ENCODE measurements around the gene ZIC5. TPM values are rescaled to one million over a fixed set of nuclear protein-coding genes. Genes with fewer than 3 reads are reported as not detected.
A peak's percentile ranks its signal among the peaks of the same experiment; 100 is the strongest.

The ZIC5 gene
- total and polyA plus RNA-seq, 2 of the 13 experiments (the other 11 are each of a cell fraction or from before 2014, with no cell fraction given): 0.02 to 0.07 TPM

DNA sequence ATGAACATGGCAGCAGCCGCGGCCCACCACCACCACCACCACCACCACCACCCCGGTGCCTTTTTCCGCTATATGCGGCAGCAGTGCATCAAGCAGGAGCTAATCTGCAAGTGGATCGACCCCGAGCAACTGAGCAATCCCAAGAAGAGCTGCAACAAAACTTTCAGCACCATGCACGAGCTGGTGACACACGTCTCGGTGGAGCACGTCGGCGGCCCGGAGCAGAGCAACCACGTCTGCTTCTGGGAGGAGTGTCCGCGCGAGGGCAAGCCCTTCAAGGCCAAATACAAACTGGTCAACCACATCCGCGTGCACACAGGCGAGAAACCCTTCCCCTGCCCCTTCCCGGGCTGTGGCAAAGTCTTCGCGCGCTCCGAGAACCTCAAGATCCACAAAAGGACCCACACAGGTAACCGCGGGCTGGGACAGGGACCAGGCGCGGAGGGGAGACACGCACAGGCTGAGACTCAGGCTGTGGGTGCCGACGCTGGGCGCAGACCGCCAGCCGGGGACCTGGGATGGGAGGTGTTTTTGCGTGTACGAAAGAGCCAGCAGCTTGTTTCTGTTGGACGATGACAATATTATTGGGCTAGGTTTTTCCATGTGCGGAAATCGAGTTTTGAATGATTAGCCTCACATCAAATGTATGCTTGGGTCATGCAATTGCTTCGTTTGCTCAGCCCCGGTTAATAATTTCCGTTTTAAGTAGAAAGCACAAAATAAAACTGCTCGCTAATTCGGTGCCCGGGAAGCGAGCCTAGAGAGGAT is 11.3 kb upstream of the ZIC5 start:
- Histone ChIP-seq H3K4me3 (replicated peaks in 1 of 3; ENCODE audit: insufficient read depth in 1 of 3, low read depth in 2 of 3, low read length in 3 of 3) (peak overlapping the region in 2 of 3 experiments; percentile 32 to 73; a peak in 4 of 6 replicates), H3K79me2 (ENCODE audit: insufficient read depth, low read length) (no peaks in the 10 kb centered on the region), H3K27ac (ENCODE audit: extremely low read length, insufficient read depth, low read length) (no peak overlapping the region), H3K9me3 (ENCODE audit: low read length) (no peaks in the 10 kb centered on the region), H4K20me1 (ENCODE audit: insufficient read depth, low read length) (no peaks in the 10 kb centered on the region), H3K9ac (ENCODE audit: insufficient read depth, low read depth, low read length) (no peak overlapping the region), H2AFZ (ENCODE audit: low read length) (no peak overlapping the region), H3K27me3 (ENCODE audit: control insufficient read depth in 1 of 2, insufficient read depth in 2 of 2, low read length in 2 of 2) (peaks cover 7 to 54% of the 10 kb centered on the region in 2 experiments; a peak in 4 of 5 replicates), H3K4me2 (ENCODE audit: low read depth, low read length) (peak overlapping the region; percentile 84), H3K36me3 (replicated peaks in 1 of 2; ENCODE audit: control insufficient read depth in 1 of 2, insufficient read depth in 2 of 2, low read length in 2 of 2) (no peaks in the 10 kb centered on the region), H3K4me1 (ENCODE audit: insufficient read depth, low read length) (peaks cover 28% of the 10 kb centered on the region)
- TF ChIP-seq, protein P1, sequence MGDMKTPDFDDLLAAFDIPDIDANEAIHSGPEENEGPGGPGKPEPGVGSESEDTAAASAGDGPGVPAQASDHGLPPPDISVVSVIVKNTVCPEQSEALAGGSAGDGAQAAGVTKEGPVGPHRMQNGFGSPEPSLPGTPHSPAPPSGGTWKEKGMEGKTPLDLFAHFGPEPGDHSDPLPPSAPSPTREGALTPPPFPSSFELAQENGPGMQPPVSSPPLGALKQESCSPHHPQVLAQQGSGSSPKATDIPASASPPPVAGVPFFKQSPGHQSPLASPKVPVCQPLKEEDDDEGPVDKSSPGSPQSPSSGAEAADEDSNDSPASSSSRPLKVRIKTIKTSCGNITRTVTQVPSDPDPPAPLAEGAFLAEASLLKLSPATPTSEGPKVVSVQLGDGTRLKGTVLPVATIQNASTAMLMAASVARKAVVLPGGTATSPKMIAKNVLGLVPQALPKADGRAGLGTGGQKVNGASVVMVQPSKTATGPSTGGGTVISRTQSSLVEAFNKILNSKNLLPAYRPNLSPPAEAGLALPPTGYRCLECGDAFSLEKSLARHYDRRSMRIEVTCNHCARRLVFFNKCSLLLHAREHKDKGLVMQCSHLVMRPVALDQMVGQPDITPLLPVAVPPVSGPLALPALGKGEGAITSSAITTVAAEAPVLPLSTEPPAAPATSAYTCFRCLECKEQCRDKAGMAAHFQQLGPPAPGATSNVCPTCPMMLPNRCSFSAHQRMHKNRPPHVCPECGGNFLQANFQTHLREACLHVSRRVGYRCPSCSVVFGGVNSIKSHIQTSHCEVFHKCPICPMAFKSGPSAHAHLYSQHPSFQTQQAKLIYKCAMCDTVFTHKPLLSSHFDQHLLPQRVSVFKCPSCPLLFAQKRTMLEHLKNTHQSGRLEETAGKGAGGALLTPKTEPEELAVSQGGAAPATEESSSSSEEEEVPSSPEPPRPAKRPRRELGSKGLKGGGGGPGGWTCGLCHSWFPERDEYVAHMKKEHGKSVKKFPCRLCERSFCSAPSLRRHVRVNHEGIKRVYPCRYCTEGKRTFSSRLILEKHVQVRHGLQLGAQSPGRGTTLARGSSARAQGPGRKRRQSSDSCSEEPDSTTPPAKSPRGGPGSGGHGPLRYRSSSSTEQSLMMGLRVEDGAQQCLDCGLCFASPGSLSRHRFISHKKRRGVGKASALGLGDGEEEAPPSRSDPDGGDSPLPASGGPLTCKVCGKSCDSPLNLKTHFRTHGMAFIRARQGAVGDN (CRISPR knock-in tag; IDR thresholded peaks at IDR 0.05): peak; percentile 23; the same call in 1 of the 2 replicates
- no peak for TF ChIP-seq CBX2 (IDR thresholded peaks at IDR 0.05; ENCODE audit: low read depth, low read length)
- peak; percentile 45; the same call in 1 of the 2 replicates for TF ChIP-seq CBX2 (CRISPR knock-in tag; IDR thresholded peaks at IDR 0.05; ENCODE audit: low read depth)
- no peak for TF ChIP-seq ZNF235 (CRISPR knock-in tag; IDR thresholded peaks at IDR 0.05; ENCODE audit: borderline replicate concordance)
- peak; percentile 95; the same call in 1 of the 2 replicates for TF ChIP-seq EZH2 (conservative IDR thresholded peaks at IDR 0.05; ENCODE audit: low read depth, low read length)
- TF ChIP-seq SRY (CRISPR knock-in tag; IDR thresholded peaks at IDR 0.05): no peak
- no peak for TF ChIP-seq KMT2B (CRISPR knock-in tag; IDR thresholded peaks at IDR 0.05)
- TF ChIP-seq SALL1 (CRISPR knock-in tag; IDR thresholded peaks at IDR 0.05): 0 out of 2 replicates have a peak, but pooled peaks have one; percentile 9
- no peak for TF ChIP-seq ZNF761 (CRISPR knock-in tag; conservative IDR thresholded peaks at IDR 0.05)
- TF ChIP-seq, protein P2, sequence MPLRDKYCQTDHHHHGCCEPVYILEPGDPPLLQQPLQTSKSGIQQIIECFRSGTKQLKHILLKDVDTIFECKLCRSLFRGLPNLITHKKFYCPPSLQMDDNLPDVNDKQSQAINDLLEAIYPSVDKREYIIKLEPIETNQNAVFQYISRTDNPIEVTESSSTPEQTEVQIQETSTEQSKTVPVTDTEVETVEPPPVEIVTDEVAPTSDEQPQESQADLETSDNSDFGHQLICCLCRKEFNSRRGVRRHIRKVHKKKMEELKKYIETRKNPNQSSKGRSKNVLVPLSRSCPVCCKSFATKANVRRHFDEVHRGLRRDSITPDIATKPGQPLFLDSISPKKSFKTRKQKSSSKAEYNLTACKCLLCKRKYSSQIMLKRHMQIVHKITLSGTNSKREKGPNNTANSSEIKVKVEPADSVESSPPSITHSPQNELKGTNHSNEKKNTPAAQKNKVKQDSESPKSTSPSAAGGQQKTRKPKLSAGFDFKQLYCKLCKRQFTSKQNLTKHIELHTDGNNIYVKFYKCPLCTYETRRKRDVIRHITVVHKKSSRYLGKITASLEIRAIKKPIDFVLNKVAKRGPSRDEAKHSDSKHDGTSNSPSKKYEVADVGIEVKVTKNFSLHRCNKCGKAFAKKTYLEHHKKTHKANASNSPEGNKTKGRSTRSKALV (CRISPR knock-in tag; IDR thresholded peaks at IDR 0.05): peak; percentile 28; the same call in 1 of the 2 replicates
- ChIA-PET POLR2A (interaction anchor here (0.7 kb wide), 1 partner anchor 9 kb away, joined by 3 read pairs; no protein-coding TSS in a partner anchor), CTCF (ENCODE audit: low intra/inter-chr PET ratio, low total read pairs) (no interaction called here)
- intact Hi-C loops (cut with micrococcal nuclease; ENCODE audit: unreplicated experiment): loop anchor here (1.0 to 10.0 kb wide), 2 partner anchors 105 to 532 kb away; no protein-coding TSS in a partner anchor
- WGBS (ENCODE audit: low lambda C conversion rate): 2% methylated on average over 32 of the region's 48 CpGs
- BruUV-seq (replicated peaks): no TSS peak
- ATAC-seq: no peak
- no peak for DNase-seq (ENCODE audit: low spot score)
- FAIRE-seq: no peak
- in situ Hi-C loops (cut with HindIII; ENCODE audit: extremely low pct_ligation_motif_present, low pct_unique_long_range_greater_than_20kb): loop anchor here (10.0 kb wide), 1 partner anchor 252 kb away; no protein-coding TSS in a partner anchor
